Measurements from ENCODE around the gene AMIGO2.

- TF ChIP-seq ZNF660 (tag by site-specific recombination; IDR thresholded peaks at IDR 0.05) (no peak), CTCF (tag by site-specific recombination; IDR thresholded peaks at IDR 0.05) (no peak), ZEB2 (tag by site-specific recombination; IDR thresholded peaks at IDR 0.05) (no peak), KLF1 (tag by site-specific recombination; IDR thresholded peaks at IDR 0.05) (no peak), KLF9 (tag by site-specific recombination; IDR thresholded peaks at IDR 0.05; ENCODE audit: low read depth) (no peak), ZNF777 (tag by site-specific recombination; IDR thresholded peaks at IDR 0.05; ENCODE audit: borderline replicate concordance) (no peak), ZNF707 (tag by site-specific recombination; IDR thresholded peaks at IDR 0.05) (no peak), ZNF639 (tag by site-specific recombination; IDR thresholded peaks at IDR 0.05) (no peak)
These were observed 26.3 kb upstream of the AMIGO2 start for GRCh38 chr12:47105914-47106674.

Measured in HEK293 (cell line).